Suppressor macrophage (primary cell): ENCODE data around the gene NRP1.
"Not testable (repeated sequence)": the region's sequence is repeated elsewhere in the genome, so short reads cannot be mapped to it uniquely, and the experiment has no call there.

Experiments used
- DNase-seq, 4 experiments: peaks; one replicate each; pipeline ENCODE4 v3.0.0-alpha.2; 2020 to 2022

The NRP1 gene

DNA sequence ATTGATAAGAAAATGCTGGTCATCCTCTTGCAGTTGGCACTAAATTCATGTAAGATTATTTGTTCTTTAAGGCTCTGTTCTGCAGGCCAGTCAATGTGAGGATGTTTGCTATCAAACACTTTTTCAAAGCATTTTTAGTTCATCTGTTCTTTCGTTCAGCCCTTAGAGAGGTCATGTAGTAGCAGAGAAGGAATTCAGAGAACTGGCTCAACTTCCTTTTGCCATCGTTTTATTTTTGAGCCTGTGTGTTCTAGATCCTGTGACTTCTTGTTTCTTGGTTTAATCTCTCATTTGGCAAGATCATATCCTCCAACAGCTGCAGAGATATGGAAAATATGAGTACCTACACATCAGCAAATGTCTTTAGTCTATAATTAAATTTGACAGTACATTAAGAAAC is 184.3 kb downstream of the NRP1 start:
- no peak for DNase-seq

DNA sequence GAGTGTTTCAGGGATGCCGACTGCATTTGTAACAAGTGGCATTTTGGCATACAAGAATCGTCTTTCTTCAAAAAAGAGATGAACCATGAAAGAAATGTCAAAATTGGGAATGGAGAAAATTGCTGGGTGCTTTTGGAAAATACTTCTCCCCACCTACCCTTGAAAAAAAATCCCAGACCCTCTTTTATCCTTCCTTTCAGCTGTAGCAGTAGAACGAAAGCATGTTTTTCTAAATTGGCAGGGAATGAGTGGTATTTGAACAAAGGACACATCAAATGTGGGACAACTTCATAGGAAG is 187.5 kb downstream of the NRP1 start:
- no peak for DNase-seq

DNA sequence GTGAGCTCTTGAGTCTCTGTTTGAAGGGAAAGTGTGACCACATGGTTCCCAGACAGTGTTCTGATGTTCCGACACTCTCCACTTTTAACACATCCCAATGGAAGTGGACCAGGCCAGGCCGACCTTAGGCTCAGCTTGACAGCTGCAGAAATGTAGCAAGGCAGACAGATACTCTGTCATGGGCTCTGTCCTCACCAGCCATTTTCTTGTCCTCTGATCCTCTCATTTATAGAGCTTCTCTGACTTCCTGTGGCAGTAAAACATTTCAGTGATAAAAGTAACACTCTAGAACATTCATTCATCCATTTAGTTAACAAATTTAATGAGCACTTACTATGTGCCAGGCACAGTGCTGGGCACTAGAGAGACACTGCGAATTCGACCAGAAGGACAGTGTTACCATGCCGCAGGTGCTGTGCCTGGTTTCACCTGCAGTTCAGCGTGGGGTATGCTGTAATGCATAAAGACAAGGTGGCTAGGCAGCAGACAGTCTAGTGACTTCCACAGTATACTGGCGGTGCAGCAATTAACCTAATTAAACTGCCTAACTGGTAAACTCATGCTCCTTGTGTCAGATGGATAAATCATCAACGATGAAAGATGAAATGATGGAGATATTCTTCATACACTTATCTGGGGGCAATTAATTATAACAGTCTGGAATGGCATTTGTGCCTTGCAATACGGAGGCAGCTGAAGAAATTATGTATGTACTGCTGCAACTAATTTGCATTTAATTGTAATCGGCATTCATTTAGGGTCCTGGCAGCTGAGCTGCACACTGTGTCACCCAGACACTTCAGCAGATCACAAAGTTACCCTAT is 188.1 kb downstream of the NRP1 start:
- no peak for DNase-seq

DNA sequence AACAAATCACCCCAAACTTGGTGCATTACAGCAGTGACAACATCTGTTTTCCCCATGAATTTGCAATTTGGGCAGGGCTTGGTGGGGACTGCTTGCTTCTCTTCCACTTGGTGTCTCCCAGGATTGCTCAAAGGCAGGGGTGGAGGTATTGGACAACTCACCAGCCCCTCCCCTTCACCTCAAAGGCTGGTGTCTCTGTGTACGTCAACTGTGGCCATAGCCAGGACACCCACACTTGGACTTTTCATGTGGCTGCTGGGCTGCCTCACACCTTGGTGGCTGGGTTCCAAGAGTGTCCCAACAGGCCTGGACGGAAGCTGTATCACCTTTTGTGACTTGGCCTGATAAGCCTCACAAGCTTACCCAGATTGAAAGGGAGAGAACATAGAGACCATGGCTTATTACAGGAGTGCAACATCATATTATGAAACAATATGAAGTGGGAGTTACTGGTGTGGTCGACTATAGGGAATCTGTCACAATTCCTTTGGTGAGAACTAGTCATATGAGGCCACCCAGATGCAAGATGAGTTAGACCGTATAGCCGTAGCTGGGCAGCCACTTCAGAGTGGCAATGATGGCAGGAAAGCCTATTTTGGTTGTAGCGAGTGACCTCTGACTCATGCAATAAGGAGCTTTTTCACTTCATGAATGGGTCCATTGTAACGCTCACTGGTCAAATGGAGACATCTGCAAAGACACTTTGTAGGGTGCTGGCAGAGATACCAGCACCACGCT is 188.8 kb downstream of the NRP1 start:
- DNase-seq: peak; percentile 5 to 65 (median 32)

DNA sequence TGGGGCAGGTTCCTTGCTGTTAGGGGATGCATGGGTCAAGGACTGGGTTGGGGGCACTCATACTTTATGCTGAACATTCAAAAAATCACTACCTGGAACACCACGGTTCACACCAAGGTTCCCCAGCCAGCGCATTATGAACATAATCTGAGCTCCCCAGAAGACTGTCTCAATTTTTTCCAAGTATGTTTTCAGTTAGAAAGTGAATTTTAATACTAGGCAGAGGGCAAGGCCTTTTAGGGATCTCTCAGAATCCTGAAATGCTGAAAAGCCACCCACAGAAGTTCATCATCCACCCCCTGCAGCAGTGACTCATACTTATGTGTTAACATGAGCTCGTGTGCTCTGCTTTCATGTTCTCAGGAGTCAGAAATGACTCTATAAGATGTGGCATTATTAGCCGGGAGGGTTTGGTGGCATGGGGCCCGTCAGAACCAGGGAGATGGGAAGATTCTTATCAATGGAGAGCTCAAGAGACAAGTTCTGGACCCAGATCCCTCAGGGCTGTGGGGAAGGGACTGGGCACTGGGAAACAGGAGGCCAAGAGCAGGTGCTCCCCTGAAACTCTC is 191.2 kb downstream of the NRP1 start:
- peak; percentile 69 to 87 (median 76) for DNase-seq

DNA sequence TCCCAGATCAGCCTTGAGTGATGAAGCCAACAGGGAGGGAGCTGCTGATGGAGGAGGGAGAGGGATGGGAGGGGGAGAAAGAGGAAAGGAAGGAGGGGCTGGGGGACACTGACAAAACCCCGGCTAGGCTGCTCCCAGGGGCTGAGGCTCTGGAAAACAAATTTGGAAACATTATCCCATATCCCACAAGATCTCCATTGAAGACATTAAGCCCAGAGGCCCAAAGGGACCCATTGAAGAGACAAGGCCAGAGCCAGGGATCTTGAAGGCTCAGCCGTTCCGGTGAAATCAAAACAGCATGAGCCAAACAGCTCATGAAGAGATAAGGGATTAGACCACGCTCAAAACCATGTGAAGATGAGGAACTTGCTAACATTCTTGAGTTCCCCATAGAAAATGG is 192.2 kb downstream of the NRP1 start:
- DNase-seq: peak in 3 of 4 experiments; percentile 7 to 38 (median 16)

DNA sequence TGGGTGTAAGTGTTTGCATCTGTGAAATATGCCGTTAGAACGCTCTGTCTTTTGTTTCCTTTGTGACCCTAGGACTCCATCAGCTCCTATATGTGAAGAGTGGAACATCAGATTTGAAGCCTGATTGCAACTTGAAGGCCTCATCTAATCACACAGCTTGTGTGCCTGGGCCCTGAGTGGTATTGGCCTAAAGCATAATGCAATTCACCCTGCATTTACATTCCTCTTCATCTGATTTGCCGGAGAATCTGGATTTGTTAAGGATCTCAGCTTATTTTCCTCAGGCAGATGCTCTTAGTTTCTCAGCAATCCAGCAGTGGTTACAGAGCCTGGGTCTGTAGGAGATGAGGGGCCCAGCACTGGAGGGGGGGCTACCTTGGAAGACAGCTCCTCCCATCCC is 193.2 kb downstream of the NRP1 start:
- DNase-seq: no peak

DNA sequence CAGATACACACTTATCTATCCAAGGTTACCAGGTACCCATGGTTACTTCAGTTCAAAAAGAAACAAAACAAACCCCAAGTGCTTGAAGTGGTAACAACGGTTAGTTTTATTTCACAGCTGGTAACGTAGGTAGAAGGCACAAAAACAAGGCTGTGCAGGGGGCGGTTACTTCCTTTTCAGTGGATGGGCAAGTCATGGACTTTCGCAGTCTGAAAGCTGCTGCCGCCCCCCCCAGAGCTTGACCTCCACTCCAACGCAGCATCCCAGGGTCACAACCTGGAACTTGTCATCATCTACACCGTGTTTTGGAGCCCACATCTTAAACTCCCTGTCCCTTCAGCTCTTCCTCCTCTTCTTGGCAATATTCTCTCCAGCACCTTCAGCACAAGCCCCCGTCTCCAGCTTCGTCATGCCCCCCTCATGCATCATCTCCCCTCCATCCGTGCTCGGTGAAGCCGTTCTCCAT is 195.3 kb downstream of the NRP1 start:
- DNase-seq: peak in 1 of 4 experiments; percentile 11

DNA sequence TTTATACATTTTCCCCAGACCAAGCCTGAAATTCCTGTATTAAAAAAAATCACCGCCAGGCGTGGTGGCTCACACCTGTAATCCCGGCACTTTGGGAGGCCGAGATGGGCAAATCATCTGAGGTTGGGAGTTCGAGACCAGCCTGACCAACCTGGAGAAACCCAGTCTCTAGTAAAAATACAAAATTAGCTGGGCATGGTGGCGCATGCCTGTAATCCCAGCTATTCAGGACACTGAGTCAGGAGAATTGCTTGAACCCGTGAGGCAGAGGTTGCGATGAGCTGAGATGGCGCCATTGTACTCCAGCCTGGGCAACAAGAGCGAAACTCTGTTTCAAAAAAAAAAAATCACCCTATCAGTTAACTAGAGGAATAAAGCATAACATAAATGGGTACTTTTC is 195.8 kb downstream of the NRP1 start:
- not testable (repeated sequence) for DNase-seq

DNA sequence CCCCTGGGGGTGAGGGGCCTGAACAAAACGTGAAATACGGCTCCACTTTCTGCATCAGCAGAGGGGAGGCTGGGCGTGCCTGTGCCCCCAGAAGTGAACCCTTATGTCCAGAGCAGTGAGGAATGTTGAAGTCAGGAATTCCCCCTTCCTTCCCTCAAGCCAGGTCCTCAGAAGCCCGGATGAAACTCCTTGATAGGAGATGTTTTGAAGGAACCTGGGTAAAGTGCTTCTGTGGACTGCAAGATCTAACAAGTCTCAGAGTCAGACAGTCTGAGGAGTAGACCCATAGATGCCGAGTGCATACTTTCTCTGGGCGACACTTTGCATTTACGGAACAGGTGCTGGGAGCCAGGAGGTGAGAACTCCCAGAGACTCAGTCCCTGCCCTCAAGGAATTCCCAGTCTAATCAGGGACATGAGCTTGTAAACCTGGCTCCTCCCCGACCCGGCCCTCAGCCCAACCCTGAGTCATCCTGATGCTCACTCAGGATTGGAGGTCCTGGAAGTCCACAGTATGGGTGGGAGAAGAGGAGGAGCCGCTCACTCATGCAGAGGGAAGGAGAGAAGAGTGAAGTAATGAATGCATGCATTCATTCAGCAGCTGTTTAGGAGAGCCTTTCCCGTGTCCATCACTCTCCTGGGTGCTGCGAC is 197.0 kb downstream of the NRP1 start:
- no peak for DNase-seq

DNA sequence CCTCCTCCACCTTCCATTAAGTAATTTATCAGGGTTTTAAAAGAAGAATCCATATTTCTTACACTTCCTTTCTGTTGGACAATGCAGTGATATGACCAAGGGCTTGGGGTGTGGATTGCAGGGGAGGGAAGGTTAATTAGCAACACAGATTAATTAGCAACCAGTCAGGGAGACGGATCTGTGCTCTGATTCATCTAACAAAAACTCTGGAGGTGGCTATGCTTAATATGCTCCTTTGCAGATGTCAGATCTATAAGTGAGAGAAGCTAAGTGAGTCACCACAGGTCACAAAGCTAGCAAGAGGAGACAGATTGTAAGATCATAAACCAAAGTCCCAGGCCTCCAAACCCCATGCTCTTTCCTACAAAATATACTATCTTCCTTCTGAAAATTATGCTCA is 197.7 kb downstream of the NRP1 start:
- no peak for DNase-seq

DNA sequence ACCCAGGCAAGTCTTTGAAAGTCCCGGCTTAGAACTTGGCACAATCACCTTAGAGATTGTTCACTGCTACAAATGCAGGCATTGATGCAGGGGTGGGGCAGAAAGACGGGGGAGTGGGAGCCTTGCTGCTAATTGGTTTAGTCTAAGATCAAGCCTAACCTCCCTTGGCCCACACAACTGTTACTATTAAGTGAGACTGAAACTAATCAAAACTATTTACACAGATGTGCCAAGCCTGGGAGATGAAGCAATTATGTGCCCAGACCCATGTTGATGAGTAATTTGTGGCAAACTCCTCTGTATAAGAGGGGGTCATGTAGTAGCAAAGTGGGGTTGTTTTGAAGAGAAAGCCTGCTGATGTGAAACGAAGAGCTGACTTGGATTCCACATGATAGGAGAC is 198.2 kb downstream of the NRP1 start:
- DNase-seq: no peak

DNA sequence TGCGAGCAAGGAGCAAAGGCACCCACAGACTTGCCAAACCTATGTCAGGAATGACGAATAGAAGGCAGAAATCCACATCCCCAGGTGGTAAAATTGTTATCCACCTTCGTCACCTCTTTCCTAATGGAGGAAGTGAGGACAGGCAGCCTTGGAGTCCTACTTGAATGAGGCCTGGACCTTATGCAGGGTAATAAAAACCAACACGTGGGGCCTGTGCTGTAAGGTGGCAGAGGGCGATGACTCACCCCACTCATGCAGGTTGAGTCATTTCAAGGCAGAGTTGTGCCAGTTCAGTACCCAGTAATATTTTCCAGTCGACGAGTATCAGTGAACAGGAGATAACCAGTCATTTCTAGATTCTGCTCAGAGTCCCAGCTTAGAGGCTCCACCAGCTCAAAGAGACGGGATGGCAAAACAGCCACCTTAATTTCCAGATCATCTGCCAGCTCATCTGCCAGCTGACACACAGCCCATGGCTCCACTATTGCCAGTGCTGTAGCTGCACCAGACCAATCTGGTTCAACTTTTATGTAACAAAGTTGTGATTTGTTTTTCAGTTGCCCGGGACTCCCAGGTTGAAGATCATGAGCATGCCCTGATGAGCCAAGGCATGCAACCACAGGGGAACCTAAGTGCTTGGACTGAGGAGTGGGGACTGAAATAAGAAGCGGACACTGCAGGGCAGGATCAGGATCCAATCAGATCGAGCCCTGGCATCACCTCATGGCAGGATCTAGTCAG is 200.3 kb downstream of the NRP1 start:
- peak in 2 of 4 experiments; percentile 4 to 28 for DNase-seq

DNA sequence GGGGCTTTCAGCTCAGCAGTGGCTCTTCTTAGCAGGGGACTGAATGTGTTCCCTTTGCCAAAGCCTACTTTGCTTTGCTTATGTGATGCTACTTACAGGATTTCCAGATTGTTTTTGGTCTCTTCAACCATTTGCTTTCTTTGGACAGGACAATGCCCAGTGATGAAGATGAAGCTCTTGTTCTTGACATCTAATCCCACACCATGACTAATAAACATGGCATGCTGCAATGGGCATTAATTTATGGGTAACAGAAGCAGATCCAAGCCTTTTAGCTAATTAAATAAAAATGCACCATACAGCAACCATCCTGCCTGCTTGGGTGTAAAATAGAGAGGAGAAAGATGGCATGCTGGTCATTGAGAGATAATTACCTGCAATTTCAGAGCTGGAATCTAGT is 200.9 kb downstream of the NRP1 start:
- DNase-seq: no peak

DNA sequence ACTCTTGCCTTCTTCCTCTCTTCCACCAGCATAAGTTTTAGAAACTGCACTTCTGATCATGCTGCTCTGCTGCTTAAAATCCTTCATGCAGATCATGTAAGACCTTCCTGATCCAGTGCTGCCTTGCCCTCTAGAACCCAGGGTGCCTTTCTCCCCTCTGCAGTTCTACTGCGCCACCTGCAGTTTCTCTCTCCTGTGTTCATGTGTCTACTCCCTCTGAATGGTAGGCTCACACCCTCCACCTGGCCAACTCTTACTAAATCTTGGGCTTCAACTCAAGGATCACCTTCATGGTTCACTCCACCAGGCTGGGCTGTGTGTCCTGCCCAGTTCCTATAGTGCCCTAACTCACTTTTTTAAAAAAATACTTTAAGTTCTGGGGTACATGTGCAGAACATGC is 201.8 kb downstream of the NRP1 start:
- DNase-seq: no peak

DNA sequence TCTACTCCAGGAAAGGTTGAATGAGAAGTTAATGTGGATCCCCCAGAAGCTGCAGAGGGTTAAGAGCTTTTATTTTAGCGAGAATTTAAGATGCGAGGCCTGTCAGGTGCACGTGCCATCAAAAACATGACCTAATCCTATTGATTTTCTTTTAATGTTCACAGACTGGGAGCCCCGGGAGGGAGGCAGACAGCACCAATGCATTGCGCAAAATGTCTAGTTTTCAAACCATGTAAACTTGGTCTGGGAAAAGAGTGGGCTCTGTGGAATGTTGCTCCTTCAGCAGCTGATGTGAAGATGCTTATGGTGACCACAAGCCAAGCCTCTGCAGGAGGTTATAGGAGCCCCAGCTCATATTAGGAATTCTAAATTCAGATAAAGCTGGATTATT is 204.5 kb downstream of the NRP1 start:
- no peak for DNase-seq

DNA sequence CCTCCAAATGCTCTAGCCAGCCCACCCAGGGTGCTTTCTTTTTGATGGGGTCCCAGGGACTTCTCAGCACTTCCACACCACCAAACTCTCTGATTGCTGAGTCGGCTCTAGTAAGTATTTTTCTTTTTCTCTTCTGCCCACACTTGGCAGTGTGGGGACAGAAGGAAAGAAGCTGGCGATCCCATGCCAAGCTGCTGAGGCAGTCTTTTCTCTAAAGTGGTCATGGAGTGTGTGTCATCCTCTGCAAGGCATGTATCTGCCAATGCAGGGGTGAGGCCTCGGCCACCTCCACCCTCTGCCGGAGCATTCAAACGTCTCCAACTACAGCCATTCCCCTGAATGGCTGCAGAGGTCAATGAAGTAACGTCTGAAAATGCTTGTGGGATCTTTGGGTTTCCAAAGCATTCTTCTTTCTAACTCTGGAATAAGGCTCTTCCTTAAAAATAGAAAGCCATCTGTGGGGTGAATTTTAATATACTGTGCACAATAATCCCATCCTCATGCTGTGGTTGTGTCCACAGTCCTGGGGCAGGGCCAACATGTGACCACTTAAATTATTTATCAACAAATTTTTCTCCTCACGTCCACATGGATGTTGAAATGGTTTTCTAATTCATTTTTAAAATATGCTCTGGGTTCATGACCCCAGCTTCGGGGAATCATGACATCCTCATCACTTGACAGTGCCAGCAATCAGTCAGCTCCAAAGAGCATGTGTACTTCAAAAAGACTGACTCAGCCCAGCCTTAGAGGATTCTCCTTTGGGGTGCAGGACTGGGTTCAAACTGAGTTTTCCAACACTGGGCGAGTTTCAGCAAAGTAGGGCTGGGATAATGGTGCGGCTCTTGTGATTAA is 205.1 kb downstream of the NRP1 start:
- no peak for DNase-seq

DNA sequence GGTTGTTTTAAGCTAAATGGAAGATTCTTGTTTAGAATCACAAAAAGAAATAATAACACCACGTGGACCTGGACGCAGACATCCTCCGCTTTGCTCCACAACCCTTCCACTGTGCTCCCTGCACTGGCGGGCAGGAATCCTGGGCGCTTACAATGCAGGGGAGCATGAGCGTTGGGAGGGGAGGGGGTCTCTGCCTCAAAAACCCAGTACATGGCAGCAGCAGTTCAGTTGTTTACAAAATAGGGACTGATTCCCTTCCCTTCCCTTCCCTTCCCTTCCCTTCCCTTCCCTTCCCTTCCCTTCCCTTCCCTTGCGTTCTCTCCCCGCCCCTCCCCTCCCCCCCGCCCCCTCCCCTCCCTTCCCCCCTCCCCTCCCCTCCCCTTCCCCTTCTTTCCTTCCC is 206.8 kb downstream of the NRP1 start:
- no peak for DNase-seq
